ENCODE measurements around the gene DPM2.

DPM2 gene

GRCh38 chr9:127937388-127938297 is at the start of gene DPM2:
Gene DPM2 (minus strand): TSS chr9:127937854. CDS start chr9:127937820, 34 bp downstream.
- no peak for DNase-seq (ENCODE audit: low read depth)

GRCh38 chr9:127987103-127987614 is 49.5 kb upstream of the DPM2 start:
- no peak for DNase-seq (ENCODE audit: low read depth)

- no peak for DNase-seq (ENCODE audit: low read depth)
Measured at GRCh38 chr9:127985011-127985410, 47.4 kb upstream of the DPM2 start.

GRCh38 chr9:127983847-127984289 is 46.2 kb upstream of the DPM2 start:
- DNase-seq (ENCODE audit: low read depth), result no peak

- DNase-seq (ENCODE audit: low read depth), result no peak
Measured at GRCh38 chr9:127982912-127983311, 45.3 kb upstream of the DPM2 start.

- no peak for DNase-seq (ENCODE audit: low read depth)
Measured at GRCh38 chr9:127981559-127982121, 44.0 kb upstream of the DPM2 start.

GRCh38 chr9:127980706-127981558 is 43.3 kb upstream of the DPM2 start, which contains the start of gene EEIG1:
Gene EEIG1 (minus strand): TSS chr9:127980989. CDS start chr9:127980137, 852 bp downstream.
- DNase-seq (ENCODE audit: low read depth), result peak; percentile 42

GRCh38 chr9:127980060-127980705 is 42.5 kb upstream of the DPM2 start:
- no peak for DNase-seq (ENCODE audit: low read depth)

- DNase-seq (ENCODE audit: low read depth), result no peak
Measured at GRCh38 chr9:127979333-127980059, 41.8 kb upstream of the DPM2 start.

GRCh38 chr9:127979015-127979332 is 41.3 kb upstream of the DPM2 start:
- no peak for DNase-seq (ENCODE audit: low read depth)

- peak; percentile 45 for DNase-seq (ENCODE audit: low read depth)
Measured at GRCh38 chr9:127977884-127978647, 40.4 kb upstream of the DPM2 start.

GRCh38 chr9:127977009-127977883 is 39.6 kb upstream of the DPM2 start:
- no peak for DNase-seq (ENCODE audit: low read depth)

GRCh38 chr9:127976498-127976897 is 38.8 kb upstream of the DPM2 start:
- no peak for DNase-seq (ENCODE audit: low read depth)

GRCh38 chr9:127975376-127976315 is 38.0 kb upstream of the DPM2 start:
- DNase-seq (ENCODE audit: low read depth), result no peak

GRCh38 chr9:127974769-127975261 is 37.2 kb upstream of the DPM2 start:
- no peak for DNase-seq (ENCODE audit: low read depth)

- DNase-seq (ENCODE audit: low read depth), result no peak
Measured at GRCh38 chr9:127974001-127974768, 36.5 kb upstream of the DPM2 start.

Data from GM04503 (cell line).